NB4 (cell line): ENCODE results near the gene LAMA1.

Experiments
- CTCF ChIP-seq: IDR thresholded peaks from one replicate; pipeline ENCODE4 v1.5.1; 2012; ENCODE audit warnings: low read depth, low read length
- MAX ChIP-seq: IDR thresholded peaks from 2 replicates; pipeline ENCODE4 v1.6.1; 2011; ENCODE audit warnings: low read depth, low read length
- MYC ChIP-seq: IDR thresholded peaks from 2 replicates; pipeline ENCODE4 v1.6.1; 2011; ENCODE audit warnings: low read depth, low read length
- POLR2A ChIP-seq: IDR thresholded peaks from 2 replicates; pipeline ENCODE4 v1.6.1; 2011; ENCODE audit warnings: mild to moderate bottlenecking; ENCODE audit not compliant: insufficient read length; ENCODE audit errors: extremely low read depth

GRCh38 chr18:6927153-6927552, 190.4 kb downstream of the LAMA1 start:
- no peak for TF ChIP-seq CTCF
- TF ChIP-seq POLR2A, result no peak
- TF ChIP-seq MYC, result no peak
- no peak for TF ChIP-seq MAX
